Left cardiac atrium (tissue), 4 donors: ENCODE data around the gene ZCCHC4. TPM values are rescaled to one million over a fixed set of nuclear protein-coding genes. Genes with fewer than 3 reads are reported as not detected.
"Not testable (repeated sequence)": the region's sequence is repeated elsewhere in the genome, so short reads cannot be mapped to it uniquely, and the experiment has no call there.

Source experiments
- ATAC-seq, 2 donors: fragments of 200-7000 bp; cut with Tn5 transposase; one replicate each; pipeline ENCODE4 v1.9.1; 2020; ENCODE audit warnings: mild to moderate bottlenecking in 2 of 2, moderate library complexity in 2 of 2
- DNase-seq: peaks from one replicate; pipeline ENCODE4 v3.0.0-alpha.2; 2020
- intact Hi-C, 2 donors: fragments of 100-400 bp; cut with DNase I; formaldehyde crosslinking; loops; one replicate each; pipeline versions ENCODE4 v1.14.1 to v1.15.1; 2022 to 2023
- total RNA-seq, 2 donors: library from RNA; stranded (reverse); fragmentation: NEBNext Ultra II Directional; extraction: Animal tissue kit (Norgen Biotek cat#: 25700); gene quantifications; one replicate each; pipeline ENCODE4 v1.2.1, GENCODE V29; 2021
- donor health status: DM: no; HTN: yes; CAD: no.
- donor health status: DM: no; HTN: yes; CAD: no; lungs with severe emphysema.
- donor health status: DM: yes; HTN: yes; CAD: no.
- donor health status: Dilated cardiomyopathy.

ZCCHC4 gene
- total RNA-seq, 2 donors from 2014 or later: 6.9 to 8.5 TPM

DNA sequence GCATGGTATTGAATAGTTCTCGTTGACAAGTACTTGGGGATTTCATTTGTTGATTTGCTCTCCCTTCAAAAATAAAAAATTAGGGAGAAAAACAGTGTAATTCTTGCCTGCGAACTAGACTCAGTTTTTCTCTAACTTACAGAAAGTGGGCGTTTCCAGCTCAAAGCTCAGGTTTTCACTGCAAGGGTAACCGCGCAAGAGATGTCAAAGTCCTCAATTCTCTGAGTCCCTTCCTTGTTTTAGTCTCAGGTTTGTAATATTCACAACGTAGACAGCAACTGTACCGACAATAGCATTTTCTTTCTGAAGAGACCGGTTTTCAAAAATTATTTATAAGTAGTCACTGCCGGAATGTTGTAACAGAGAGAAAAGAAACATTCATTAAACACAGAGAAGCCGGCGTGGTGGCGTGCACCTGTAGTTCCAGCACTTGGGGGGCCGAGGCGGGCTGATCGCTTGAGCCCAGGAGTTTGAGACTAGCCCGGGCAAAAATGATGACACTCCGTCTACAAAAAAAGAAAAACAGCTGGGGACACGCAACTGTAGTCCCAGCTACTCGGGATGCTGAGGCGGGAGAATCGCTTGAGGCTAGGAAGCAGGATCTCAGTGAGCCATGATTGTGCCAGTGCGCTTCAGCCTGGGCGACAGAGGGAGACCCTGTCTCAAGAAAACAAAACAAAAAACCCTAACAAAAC, 774 bp downstream of the ZCCHC4 start:
- ATAC-seq (no peak), DNase-seq (no peak)
- intact Hi-C loops: loop anchor here in 1 of 2 donors (5.0 kb wide), 1 partner anchor 81 kb away; the partner anchor contains the start of gene PI4K2B

DNA sequence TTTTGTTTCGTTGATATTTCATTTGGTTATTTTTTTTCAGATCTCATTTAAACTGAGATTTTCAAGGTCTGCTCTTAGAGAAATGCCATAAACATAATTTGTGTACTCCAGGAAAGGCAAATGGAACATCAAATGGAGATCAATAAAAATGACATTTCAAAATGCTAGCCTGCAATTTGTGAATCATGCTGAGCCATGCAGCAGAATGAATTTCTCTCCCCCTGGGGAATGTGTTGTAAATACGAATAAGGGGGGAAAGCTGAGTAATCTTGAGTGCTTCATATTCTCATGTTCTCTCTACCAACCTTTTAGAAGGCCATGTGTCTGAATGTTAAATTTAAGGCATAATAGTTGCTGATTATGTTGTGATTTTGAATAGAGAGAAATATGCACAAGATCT, 7.8 kb downstream of the ZCCHC4 start:
- DNase-seq (no peak), ATAC-seq (no peak)
- intact Hi-C loops: no loop called here

DNA sequence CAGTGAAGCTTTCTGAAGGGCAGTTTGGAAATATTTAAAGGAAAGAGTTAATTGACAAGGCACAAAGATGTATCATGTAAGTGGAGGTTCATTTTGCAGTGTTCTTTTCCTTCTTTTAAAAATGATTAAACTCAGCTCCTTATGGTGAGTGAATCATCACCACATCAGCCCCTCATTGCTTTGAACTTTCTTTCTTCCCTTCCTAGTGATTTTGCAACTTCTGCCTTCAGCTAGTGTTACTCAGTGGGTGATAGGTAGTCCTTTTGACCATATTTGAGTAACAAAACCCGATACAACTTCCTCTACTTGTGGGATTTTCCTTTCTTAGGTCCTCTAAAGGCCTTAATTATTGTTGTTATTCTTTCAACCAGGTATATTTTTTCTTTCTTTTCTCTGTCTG, 8.2 kb downstream of the ZCCHC4 start:
- DNase-seq (no peak), ATAC-seq (no peak)
- intact Hi-C loops: no loop called here

DNA sequence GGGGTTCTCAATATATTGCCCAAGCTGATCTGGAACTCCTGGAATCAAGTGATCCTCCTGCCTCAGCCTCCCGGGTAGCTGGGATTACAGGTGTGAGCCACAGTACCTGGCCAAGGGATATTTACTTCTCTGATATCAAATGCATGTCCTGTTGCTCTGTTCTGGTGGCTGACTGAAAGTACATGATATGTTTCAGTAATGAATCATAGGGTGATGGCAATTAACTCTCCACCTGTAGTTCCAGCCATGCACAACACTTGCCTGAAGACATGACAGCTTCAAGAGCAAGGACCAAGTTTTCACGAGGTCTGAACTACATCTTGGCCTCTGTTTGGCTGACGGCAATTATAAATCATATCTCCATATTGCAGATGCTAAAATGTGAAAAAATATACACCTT, 9.1 kb downstream of the ZCCHC4 start:
- ATAC-seq: no peak
- no peak for DNase-seq
- intact Hi-C loops: no loop called here

DNA sequence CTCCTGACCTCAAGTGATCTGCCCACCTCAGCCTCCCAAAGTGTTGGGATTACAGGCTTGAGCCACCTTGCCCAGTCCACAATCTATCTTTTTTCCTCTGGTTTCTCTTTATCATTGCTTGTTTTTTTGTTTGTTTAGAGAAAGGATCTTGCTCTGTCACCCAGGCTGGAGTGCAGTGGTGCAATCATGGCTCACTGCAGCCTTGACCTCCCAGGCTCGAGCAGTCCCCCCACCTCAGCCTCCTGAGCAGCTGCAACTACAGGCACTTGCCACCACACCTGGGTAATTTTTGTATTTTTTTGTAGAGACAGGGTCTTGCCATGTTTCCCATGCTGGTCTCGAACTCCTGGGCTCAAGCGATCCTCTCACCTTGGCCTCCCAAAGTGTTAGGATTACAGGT, 15.9 kb downstream of the ZCCHC4 start:
- ATAC-seq, DNase-seq, intact Hi-C loops: not testable (repeated sequence)

DNA sequence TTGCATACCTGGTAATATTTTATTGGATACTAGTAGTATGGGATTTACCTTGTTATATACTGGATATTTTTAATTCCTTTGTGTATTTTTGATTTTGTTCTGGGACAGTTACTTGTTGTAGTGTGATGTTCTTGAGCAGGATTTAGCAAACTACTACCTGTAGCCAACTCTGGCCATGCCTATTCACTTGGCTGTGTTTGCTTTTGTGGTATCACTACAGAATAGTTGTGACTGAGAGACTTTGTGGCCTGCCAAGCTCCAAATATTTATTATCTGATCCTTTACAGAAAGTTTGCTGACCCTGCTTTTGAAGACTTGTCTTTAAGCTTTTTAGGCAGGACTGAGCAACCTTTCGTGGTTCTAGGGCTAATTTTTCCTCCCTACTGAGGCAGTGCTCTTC, 17.8 kb downstream of the ZCCHC4 start:
- intact Hi-C loops: no loop called here
- DNase-seq (no peak), ATAC-seq (no peak)

DNA sequence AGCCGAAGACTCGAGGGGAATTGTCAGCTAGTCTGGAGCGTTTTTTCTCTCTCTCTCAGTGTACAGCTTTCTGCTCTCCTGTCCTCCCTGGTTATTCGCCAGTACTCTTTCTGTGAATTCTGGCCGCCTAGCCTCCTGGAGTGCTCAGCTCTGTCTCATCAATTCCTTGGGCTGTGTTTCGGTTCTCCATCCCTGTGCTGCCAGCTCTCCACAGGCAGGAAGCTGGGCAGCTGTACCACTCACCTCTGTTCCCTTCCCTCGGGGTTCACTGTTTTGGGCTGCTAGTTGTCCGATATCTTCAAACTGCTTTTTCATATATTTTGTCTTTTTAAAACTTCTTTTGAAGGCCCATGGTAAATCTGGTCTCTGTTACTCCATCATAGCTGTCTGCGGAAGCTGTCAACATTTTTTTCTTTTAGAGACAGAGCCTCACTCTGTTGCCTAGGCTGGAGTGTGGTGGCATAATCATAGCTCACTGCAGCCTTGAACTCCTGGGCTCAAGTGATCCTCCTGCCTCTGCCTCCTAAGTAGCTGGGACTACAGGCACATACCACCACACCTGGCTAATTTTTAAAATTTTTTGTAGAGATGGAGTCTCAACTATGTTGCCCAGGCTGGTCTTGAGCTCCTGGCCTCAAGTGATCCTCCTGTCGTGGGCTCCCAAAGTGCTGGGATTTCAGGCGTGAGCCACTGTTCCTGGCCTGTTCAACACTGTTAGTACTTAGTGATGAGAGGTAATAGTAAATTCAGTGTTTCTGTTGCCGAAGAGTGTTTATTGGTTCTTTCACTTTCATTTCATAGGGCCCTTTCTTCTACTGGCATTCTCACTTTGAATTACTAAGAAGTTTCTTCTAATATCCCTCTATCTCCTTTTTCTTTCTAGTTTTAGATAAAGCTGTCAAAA, 18.6 kb downstream of the ZCCHC4 start:
- ATAC-seq (no peak), DNase-seq (no peak)
- intact Hi-C loops: no loop called here

DNA sequence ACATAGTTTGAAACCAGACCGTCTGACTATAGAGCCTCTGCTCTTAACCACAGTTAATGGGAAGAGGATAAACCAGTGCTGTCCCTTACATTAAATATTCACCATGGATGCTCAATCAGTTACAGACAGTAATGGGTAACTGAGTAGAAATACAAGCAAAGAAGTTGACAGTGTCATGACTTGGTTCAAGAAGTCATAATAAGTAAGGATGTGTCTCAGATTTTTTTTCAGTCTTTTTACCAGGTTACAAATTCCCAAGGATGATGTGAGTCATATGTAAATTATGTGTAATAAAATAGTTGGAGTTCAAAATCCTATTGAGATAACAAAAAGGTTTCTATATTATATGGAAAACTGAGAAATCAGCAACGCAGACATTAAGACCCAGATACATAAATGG, 31.1 kb downstream of the ZCCHC4 start:
- intact Hi-C loops: no loop called here
- no peak for ATAC-seq

DNA sequence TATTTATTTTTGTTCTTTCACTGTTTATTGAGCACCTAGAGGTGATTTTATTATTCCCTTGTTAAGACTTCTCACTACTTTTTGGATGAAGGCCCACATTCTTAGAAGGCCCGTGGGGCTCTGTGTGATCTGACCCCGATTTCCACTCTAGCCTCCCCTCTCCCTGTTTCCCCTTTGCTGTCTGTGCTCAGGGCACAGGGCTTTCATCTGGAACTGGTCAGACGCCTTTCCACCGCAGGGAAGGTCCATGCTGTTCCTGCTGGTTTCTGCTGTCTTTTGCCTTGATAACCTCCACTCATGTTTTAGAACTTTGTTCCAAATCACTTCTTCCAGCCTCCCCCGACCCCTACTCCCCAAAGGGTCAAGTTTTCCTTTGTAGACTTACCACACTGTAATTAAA, 33.2 kb downstream of the ZCCHC4 start:
- DNase-seq: no peak
- intact Hi-C loops: no loop called here
- no peak for ATAC-seq

More for the DNA sequence above, 31.1 kb downstream of the ZCCHC4 start:
- no peak for DNase-seq

DNA sequence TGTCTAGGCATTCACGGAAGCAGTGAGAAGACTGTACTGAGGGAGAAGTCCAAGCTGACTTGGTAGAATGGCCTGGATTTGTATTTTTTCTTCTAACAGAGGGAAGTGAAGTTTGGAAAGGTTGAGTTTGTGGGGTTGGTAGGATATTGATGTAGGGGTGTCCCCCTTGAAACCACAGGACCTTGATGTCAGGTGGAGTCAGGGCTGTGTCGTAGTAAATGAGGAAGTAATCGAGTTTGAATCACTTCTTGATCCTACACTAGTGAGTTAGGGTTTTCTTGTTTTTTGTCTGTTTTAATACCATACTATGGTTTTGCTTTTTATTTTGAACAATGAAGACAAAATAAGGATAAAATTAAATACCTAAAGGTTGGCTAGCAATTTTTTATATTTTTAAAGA, 34.3 kb downstream of the ZCCHC4 start:
- intact Hi-C loops: no loop called here
- DNase-seq (no peak), ATAC-seq (no peak)

DNA sequence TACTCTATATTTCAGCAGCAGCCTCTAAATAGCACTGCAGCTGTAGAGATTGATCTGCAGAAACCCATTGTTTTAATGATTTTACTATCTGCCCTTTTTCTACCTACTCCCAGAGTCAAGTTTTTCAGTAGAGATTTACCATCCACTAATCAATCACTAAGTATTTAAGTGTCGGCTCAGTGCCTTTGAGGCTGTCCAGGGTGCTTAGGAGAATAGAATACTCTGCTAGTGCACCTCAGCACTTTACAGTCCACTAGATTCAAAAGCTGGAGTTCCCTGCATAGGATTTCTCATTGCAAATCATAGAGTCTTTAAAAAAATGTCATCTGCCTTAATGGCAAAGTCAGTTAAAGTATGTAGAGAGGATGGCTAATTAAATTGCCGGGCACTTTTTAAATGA, 34.9 kb downstream of the ZCCHC4 start:
- ATAC-seq: no peak
- DNase-seq: no peak
- intact Hi-C loops: no loop called here

DNA sequence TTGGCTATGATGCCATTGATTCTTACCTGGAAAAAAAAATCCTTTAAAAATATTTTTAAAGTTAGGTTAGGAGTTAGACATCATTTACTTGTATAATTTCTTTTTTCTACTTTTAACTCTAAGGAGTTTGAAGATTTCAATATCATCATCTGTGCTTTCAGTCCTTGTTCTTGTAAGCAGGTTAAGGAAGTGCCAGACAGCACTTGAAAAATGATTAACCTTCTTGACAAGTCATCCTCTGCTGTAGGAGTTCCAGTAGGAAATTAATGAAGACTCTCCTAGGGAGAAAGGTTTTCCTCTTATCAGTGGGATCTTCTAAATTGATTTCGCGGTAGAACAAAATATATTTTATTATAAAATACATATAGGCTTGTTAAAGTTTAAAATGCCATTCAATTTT, 35.4 kb downstream of the ZCCHC4 start:
- ATAC-seq (no peak), DNase-seq (no peak)
- intact Hi-C loops: no loop called here

DNA sequence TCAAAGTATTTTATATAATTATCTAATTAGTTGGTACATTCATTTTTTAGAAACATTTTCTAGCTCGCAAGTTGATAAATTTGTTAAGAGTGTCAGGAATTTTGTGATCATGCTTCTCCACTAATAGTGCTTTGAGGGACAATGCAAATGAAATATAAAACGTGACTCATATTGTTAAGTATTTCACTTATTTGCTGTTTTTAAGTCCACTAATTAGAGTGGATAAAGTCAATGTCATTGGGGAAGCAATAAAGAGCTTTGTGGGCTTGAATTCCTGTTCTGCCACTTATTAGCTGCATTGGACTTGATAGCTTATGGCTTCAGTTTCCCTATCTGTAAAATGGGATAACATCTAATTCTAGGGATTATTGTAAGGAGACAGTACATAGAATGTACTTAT, 38.0 kb downstream of the ZCCHC4 start:
- ATAC-seq (no peak), DNase-seq (no peak)
- intact Hi-C loops: no loop called here

DNA sequence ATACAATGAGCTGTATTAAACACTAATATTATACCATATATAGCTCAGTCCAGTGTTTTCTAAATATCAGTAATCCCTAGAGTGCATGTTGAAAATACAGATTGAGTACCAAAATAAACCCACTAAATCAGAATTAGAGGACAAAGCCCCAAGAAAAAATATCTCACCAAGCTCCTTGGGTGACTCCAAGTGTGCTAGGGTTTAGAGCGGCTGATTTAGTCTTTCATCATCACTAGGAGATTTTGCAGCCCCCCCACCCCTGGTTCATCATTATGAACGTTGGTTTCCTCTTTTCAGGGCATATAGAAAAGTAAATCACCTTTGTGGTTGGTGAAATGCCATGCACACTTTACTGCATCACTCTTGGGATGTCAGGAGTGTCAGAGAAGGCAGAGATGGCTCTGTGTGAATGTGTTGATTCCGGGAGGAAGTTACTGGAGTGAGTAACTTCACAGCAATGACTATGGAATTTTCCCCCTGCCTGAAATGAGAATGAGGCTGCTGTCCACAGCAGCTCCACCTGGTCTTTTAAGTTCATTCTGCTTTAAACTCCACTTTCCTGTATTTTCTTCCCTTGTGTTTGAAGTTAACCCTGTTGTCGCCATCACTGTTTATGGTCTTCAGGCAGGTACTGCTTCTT, 39.3 kb downstream of the ZCCHC4 start:
- DNase-seq: no peak
- intact Hi-C loops: no loop called here
- ATAC-seq: no peak

DNA sequence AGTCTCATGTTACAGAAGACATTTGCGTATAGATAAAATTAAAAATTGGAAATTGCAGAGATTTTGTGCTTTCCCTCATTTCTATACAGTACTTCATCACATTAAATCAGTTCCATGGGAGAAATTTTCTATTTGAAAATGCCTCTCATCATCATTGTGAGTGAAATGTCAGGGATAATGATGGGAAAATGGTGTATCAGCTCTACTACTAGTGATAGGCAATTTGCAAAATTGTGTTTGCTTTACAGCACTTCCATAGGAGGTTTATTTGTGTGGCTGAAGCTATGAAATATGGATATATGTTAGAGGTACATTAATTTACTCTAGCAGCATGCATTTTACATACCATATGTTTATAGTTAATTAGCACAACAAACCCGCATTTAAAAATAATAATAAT, 43.5 kb downstream of the ZCCHC4 start:
- DNase-seq: no peak
- no peak for ATAC-seq
- intact Hi-C loops: no loop called here

DNA sequence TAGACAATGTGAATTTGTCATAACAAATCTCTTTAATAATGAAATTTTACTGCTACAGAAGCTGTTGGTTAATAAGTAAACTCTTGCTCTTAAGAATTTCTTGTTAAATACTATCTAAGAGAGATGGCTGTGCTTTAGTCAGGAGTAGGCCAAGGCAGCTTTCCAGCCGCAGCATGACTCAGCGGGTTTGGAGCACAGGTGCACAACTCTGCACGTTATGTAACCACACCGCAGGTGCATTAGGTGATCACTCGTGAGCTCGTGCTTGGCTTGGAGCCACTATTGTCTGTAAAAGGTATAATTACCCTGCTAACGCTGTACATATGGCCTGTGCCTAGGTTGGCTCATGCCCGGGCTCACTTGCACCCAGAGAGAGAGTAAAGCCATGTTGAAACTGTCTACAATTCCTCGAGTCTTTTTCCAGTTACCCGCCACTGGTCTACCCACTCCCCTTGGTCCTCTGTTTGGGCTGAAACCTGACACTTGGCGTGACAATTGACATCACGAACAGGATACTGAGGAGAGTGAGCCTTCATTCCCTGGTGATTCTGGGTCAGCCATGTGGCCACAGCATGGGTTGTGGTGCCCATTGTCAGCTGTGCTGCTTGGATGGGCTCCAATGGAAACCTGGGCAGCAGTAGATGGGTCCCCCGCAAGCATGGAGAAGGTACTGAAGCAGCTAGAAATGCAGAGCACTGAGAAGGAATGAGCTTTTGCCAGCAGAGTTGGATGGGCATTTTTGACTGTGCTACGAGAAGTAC, 46.1 kb downstream of the ZCCHC4 start:
- DNase-seq (no peak), ATAC-seq (no peak)
- intact Hi-C loops: no loop called here

DNA sequence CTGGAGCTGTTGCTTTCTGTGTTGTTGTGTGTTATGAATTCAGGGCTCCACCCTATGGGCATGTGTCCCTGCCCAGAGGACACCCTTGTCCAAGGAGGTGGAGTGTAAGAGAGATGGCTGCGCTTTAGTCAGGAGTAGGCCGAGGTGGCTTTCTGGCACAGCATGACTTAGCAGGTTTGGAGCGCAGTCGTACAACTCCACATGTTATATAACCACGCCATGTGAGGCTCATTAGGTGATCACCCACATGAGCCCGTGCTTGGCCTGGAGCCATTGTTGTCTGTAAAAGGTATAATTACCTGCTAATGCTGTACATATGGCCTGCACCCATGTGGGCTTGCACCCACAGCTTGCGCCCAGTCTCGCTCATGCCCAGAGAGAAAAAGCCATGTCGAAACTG, 48.7 kb downstream of the ZCCHC4 start:
- intact Hi-C loops: no loop called here
- DNase-seq (no peak), ATAC-seq (no peak)

DNA sequence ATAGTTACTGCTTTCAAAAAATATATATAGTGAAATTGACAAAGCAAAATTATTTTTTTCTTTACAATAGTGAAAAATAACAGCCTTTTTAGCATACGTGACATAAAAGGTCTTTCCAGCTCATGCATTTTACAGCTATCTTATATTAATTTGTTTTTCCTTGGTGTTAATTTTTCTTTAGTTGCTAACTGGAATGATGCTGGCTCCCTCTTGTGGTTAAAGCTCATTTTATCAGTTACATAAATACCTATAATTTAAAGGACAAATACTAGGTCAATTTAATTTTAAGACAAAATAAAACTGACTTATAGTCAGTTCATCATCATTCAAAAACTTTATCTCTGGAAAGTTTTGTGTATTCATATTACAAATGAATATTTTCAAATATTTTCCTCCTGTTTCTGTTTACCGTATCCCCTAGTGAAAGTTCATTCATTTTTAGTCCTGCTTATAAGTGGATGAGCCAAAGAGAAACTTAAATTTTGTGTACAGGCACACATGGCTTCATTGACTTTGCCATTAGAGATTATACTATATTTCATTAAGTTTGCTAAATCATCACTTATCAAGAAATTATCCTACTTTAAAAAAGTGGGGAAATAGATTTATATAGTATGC, 54.5 kb downstream of the ZCCHC4 start:
- no peak for ATAC-seq
- intact Hi-C loops: loop anchor here in 1 of 2 donors (5.0 kb wide), 1 partner anchor 185 kb away; no protein-coding TSS in a partner anchor
- DNase-seq: no peak

DNA sequence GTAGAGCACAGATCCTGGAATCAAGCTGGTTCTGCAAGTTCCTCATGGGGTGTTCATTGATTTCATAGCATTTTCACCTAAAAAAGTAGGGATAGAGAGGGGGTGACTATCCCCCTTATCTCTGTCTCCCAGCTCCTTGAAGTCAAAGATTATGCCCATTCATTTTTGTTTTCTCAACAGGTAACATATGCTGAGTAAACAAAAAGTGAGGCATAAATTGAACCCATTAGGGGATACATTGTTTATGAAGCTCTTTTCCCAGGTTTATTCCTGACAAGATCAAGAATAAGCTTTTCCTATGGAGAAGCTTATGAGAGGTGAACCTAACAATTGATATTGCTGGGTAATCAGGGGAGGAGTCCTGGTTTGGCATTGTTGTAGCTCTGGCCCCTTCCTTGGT, 55.3 kb downstream of the ZCCHC4 start:
- intact Hi-C loops: loop anchor here in 1 of 2 donors (5.0 kb wide), 1 partner anchor 186 kb away; no protein-coding TSS in a partner anchor
- ATAC-seq (no peak), DNase-seq (no peak)
